ENCODE data around the gene SCAF4. TPM values are rescaled to one million over a fixed set of nuclear protein-coding genes. Genes with fewer than 3 reads are reported as not detected.

Gene SCAF4
- total and polyA plus RNA-seq, 4 donors: 7.1 to 11.1 (median 9.3) TPM

- 67% methylated on average over 7 of the region's 7 CpGs for WGBS
- no peak for TF ChIP-seq NR2F2 (IDR thresholded peaks at IDR 0.05)
- TF ChIP-seq ZBTB33 (IDR thresholded peaks at IDR 0.05): no peak
- H3K9ac ChIP-seq (ENCODE audit: low read depth in 1 of 2, low read length in 2 of 2): no peak overlapping the region
- no peak for DNase-seq (ENCODE audit: low spot score)
- peaks cover 10 to 51% (median 30%) of the 10 kb centered on the region in 4 donors for H3K4me1 ChIP-seq (ENCODE audit: control insufficient read depth in 4 of 4, insufficient read depth in 4 of 4, low read length in 3 of 4)
- no peaks in the 10 kb centered on the region for H3K27me3 ChIP-seq (ENCODE audit: control insufficient read depth in 4 of 4, insufficient read depth in 4 of 4, low read length in 3 of 4)
- peaks cover 0 to 2% (median 0%) of the 10 kb centered on the region in 4 donors for H3K36me3 ChIP-seq (ENCODE audit: control insufficient read depth in 4 of 4, insufficient read depth in 3 of 4, low read depth in 1 of 4, low read length in 3 of 4)
- no peaks in the 10 kb centered on the region for H3K9me3 ChIP-seq (ENCODE audit: control insufficient read depth in 4 of 4, low read length in 3 of 4)
- H3K27ac ChIP-seq (ENCODE audit: low read depth in 1 of 2, low read length in 2 of 2): no peak overlapping the region
- no peak overlapping the region for H3K4me3 ChIP-seq (ENCODE audit: low read depth in 1 of 3, low read length in 3 of 3)
Measured at GRCh38 chr21:31727181-31727580, 4.7 kb downstream of the SCAF4 start.

- Histone ChIP-seq H3K27ac (ENCODE audit: low read depth in 1 of 2, low read length in 2 of 2) (no peak overlapping the region), H3K36me3 (ENCODE audit: control insufficient read depth in 4 of 4, insufficient read depth in 3 of 4, low read depth in 1 of 4, low read length in 3 of 4) (peaks cover 0 to 2% (median 0%) of the 10 kb centered on the region in 4 donors), H3K27me3 (ENCODE audit: control insufficient read depth in 4 of 4, insufficient read depth in 4 of 4, low read length in 3 of 4) (no peaks in the 10 kb centered on the region), H3K9me3 (ENCODE audit: control insufficient read depth in 4 of 4, low read length in 3 of 4) (no peaks in the 10 kb centered on the region), H3K9ac (ENCODE audit: low read depth in 1 of 2, low read length in 2 of 2) (no peak overlapping the region), H3K4me1 (ENCODE audit: control insufficient read depth in 4 of 4, insufficient read depth in 4 of 4, low read length in 3 of 4) (peaks cover 10 to 51% (median 30%) of the 10 kb centered on the region in 4 donors), H3K4me3 (ENCODE audit: low read depth in 1 of 3, low read length in 3 of 3) (no peak overlapping the region)
- no peak for DNase-seq (ENCODE audit: low spot score)
- 86% methylated on average over 4 of the region's 4 CpGs for WGBS
- TF ChIP-seq FOXA1 (IDR thresholded peaks at IDR 0.05): no peak
- TF ChIP-seq RXRA (IDR thresholded peaks at IDR 0.05): no peak
- TF ChIP-seq YY1 (IDR thresholded peaks at IDR 0.05): no peak
- TF ChIP-seq EGR1 (IDR thresholded peaks at IDR 0.05; ENCODE audit: low read depth in 2 of 2): no peak
- TF ChIP-seq CTCF (IDR thresholded peaks at IDR 0.05; ENCODE audit: low read depth, low read length, missing input control): no peak
Measured at GRCh38 chr21:31726407-31726806, 5.5 kb downstream of the SCAF4 start.

GRCh38 chr21:31725202-31725839 lies 6.6 kb downstream of the SCAF4 start:
- no peak overlapping the region for H3K27ac ChIP-seq (ENCODE audit: low read depth in 1 of 2, low read length in 2 of 2)
- no peaks in the 10 kb centered on the region for H3K27me3 ChIP-seq (ENCODE audit: control insufficient read depth in 4 of 4, insufficient read depth in 4 of 4, low read length in 3 of 4)
- no peaks in the 10 kb centered on the region for H3K9me3 ChIP-seq (ENCODE audit: control insufficient read depth in 4 of 4, low read length in 3 of 4)
- no peak for DNase-seq (ENCODE audit: low spot score)
- no peak overlapping the region for H3K9ac ChIP-seq (ENCODE audit: low read depth in 1 of 2, low read length in 2 of 2)
- peaks cover 10 to 45% (median 28%) of the 10 kb centered on the region in 4 donors for H3K4me1 ChIP-seq (ENCODE audit: control insufficient read depth in 4 of 4, insufficient read depth in 4 of 4, low read length in 3 of 4)
- WGBS: 80% methylated on average over 6 of the region's 6 CpGs
- H3K36me3 ChIP-seq (ENCODE audit: control insufficient read depth in 4 of 4, insufficient read depth in 3 of 4, low read depth in 1 of 4, low read length in 3 of 4): peaks cover 0 to 2% (median 0%) of the 10 kb centered on the region in 4 donors
- TF ChIP-seq HNF4A (conservative IDR thresholded peaks at IDR 0.05) (no peak), ATF3 (IDR thresholded peaks at IDR 0.05) (no peak), HNF4G (IDR thresholded peaks at IDR 0.05) (no peak)
- no peak overlapping the region for H3K4me3 ChIP-seq (ENCODE audit: low read depth in 1 of 3, low read length in 3 of 3)
